HL-60 (cell line): Measurements from ENCODE around the gene HLCS.

Source experiments
- DNase-seq, 2 experiments: peaks; one replicate each; pipeline ENCODE4 v3.0.0-alpha.2; 2010 to 2020; ENCODE audit warnings: low read depth in 1 of 2, low spot score in 1 of 2
- H3K27ac ChIP-seq: fragments of 250-450 bp; sonication (Bioruptor Pico); replicated peaks from 2 replicates; pipeline ENCODE4 v1.5.1; 2020; ENCODE audit warnings: mild to moderate bottlenecking, moderate library complexity
- H3K27me3 ChIP-seq: fragments of 250-450 bp; sonication (Bioruptor Pico); 2 replicates; pipeline ENCODE4 v1.5.1; 2021; ENCODE audit warnings: mild to moderate bottlenecking, moderate library complexity; ENCODE audit not compliant: insufficient read depth, poor library complexity, severe bottlenecking
- H3K4me3 ChIP-seq: replicated peaks from 2 replicates; pipeline ENCODE4 v1.5.1; 2011; ENCODE audit warnings: mild to moderate bottlenecking, control low read depth, low read length; ENCODE audit not compliant: insufficient read depth
- GABPA ChIP-seq: IDR thresholded peaks from 2 replicates; pipeline ENCODE4 v1.6.1; 2012; ENCODE audit warnings: low read depth
- POLR2AphosphoS5 ChIP-seq: IDR thresholded peaks from 2 replicates; pipeline ENCODE4 v1.6.1; 2012; ENCODE audit warnings: low read depth
- SPI1 ChIP-seq: IDR thresholded peaks from 2 replicates; pipeline ENCODE4 v1.6.1; 2012; ENCODE audit warnings: low read depth, mild to moderate bottlenecking, borderline replicate concordance
- TF ChIP-seq, protein P1 (sequence below): IDR thresholded peaks from one replicate; pipeline ENCODE4 v1.5.1; 2011; ENCODE audit warnings: low read length, control low read depth, inconsistent platforms; ENCODE audit not compliant: insufficient read depth
- TF ChIP-seq, protein P2 (sequence below): IDR thresholded peaks from 2 replicates; pipeline ENCODE4 v1.6.1; 2012; ENCODE audit warnings: low read depth; ENCODE audit not compliant: insufficient replicate concordance

Gene HLCS

DNA sequence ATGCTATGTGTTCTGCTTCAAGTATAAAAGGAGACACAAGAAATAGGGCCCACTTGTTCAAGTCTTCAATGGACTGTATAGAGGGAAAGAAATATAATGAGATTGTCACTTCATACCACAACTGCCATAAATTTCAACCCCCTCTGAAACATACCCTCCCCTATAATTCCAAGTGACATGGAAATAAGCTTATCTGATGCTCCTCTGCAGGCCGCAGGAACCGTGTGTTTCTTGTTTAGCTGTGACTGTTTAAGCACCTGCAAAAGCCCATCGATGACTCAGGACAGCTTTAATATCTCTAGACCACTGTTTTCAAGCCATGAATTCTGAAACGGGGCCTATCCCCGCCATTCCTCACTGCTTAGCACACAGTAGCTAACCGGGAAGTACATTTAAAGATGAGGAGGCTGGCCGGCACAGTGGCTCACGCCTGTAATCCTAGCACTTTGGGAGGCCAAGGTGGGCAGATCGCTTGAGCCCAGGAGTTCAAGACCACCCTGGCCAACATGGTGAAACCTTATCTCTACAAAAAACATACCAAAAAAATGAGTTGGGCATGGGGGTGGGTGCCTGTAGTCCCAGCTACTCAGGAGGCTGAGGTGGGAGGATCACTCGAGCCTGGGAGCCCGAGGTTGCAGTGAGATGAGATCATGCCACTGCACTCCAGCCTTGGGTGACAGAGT lies 4.2 kb downstream of the HLCS start:
- TF ChIP-seq, protein P1, sequence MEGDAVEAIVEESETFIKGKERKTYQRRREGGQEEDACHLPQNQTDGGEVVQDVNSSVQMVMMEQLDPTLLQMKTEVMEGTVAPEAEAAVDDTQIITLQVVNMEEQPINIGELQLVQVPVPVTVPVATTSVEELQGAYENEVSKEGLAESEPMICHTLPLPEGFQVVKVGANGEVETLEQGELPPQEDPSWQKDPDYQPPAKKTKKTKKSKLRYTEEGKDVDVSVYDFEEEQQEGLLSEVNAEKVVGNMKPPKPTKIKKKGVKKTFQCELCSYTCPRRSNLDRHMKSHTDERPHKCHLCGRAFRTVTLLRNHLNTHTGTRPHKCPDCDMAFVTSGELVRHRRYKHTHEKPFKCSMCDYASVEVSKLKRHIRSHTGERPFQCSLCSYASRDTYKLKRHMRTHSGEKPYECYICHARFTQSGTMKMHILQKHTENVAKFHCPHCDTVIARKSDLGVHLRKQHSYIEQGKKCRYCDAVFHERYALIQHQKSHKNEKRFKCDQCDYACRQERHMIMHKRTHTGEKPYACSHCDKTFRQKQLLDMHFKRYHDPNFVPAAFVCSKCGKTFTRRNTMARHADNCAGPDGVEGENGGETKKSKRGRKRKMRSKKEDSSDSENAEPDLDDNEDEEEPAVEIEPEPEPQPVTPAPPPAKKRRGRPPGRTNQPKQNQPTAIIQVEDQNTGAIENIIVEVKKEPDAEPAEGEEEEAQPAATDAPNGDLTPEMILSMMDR, result no peak
- no peak for TF ChIP-seq SPI1
- no peak for TF ChIP-seq GABPA
- TF ChIP-seq, protein P2, sequence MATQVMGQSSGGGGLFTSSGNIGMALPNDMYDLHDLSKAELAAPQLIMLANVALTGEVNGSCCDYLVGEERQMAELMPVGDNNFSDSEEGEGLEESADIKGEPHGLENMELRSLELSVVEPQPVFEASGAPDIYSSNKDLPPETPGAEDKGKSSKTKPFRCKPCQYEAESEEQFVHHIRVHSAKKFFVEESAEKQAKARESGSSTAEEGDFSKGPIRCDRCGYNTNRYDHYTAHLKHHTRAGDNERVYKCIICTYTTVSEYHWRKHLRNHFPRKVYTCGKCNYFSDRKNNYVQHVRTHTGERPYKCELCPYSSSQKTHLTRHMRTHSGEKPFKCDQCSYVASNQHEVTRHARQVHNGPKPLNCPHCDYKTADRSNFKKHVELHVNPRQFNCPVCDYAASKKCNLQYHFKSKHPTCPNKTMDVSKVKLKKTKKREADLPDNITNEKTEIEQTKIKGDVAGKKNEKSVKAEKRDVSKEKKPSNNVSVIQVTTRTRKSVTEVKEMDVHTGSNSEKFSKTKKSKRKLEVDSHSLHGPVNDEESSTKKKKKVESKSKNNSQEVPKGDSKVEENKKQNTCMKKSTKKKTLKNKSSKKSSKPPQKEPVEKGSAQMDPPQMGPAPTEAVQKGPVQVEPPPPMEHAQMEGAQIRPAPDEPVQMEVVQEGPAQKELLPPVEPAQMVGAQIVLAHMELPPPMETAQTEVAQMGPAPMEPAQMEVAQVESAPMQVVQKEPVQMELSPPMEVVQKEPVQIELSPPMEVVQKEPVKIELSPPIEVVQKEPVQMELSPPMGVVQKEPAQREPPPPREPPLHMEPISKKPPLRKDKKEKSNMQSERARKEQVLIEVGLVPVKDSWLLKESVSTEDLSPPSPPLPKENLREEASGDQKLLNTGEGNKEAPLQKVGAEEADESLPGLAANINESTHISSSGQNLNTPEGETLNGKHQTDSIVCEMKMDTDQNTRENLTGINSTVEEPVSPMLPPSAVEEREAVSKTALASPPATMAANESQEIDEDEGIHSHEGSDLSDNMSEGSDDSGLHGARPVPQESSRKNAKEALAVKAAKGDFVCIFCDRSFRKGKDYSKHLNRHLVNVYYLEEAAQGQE, result no peak
- no peak overlapping the region for H3K27ac ChIP-seq
- no peak for DNase-seq

DNA sequence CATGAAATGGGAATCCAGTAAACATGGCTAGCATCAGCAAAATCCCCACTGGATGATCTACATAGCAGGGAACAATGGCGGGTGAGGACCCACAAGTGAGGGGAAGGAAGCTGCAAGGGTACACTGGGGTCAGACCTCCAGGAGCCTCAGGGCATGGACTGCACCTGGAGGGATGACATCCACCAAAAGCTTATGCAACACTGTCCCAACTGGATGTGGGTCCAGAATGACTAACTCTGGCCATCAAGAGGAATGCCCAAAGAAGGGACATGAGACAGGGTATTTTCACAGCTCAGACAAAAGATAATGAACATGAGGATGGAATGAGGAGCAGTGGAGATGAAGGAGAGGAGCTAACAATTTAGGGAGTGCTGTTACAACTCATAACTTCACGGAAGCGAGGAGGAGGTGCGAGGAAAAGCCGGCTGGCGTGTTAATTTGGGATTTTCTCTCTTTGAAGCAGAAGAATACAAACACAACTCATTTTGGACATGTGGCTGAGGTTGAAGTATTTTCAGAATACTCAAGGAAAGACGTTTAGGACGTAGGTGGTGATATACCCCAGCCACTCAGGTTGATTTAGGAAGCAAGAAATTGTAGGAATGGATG lies 5.7 kb downstream of the HLCS start:
- TF ChIP-seq SPI1, result no peak
- TF ChIP-seq, protein P1, result no peak
- TF ChIP-seq, protein P2, result no peak
- TF ChIP-seq POLR2AphosphoS5, result no peak
- no peak for TF ChIP-seq GABPA
- Histone ChIP-seq H3K27ac (no peak overlapping the region), H3K4me3 (no peak overlapping the region), H3K27me3 (no peaks in the 10 kb centered on the region)
- no peak for DNase-seq

More for the DNA sequence above, 4.2 kb downstream of the HLCS start:
- Histone ChIP-seq H3K4me3 (no peak overlapping the region), H3K27me3 (no peaks in the 10 kb centered on the region)

DNA sequence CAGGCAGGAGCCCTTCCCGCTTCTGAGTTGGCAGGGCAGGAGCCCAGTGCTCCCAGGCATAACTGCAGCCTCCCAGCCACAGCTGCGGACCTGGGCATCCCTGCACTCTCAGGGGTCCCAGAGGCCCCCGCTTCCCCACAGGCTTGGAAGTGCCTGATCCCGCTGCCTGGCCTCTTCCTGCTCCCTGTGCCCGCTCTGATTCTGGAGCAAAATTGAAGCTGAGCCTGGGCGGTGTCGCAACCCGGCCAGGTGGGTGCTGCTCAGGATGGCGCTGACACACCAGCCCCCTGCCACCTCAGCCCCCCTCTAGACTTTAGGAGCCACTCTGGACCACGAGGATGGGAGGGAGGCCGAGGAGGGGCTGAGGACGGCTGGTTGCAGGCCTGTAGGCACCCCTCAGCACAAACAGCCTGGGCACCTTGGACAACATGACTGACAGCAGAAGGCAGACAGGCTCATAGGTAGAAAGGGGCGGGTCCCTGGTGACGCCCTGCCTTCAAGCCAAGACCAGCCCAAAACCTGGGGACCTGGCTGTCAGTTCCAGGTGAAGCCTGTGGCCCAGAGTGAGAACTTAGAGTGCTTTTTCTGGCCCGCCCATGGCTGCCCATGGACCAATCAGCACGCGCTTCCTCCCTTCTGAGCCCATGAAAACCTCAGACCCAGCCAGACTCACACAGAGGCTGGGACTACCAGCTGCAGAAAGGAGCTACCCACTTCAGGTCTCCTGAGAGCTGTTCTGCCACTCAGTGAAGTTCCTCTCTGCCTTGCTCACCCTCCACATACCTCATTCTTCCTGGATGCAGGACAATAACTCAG lies 7.2 kb downstream of the HLCS start:
- Histone ChIP-seq H3K27ac (no peak overlapping the region), H3K4me3 (no peak overlapping the region), H3K27me3 (no peaks in the 10 kb centered on the region)
- TF ChIP-seq POLR2AphosphoS5, result no peak
- TF ChIP-seq, protein P1, result no peak
- TF ChIP-seq GABPA, result no peak
- TF ChIP-seq SPI1, result no peak
- TF ChIP-seq, protein P2, result no peak
- no peak for DNase-seq
